AG09309 (cell line): ENCODE measurements around the gene HOXA13.
A peak's percentile ranks its signal among the peaks of the same experiment; 100 is the strongest.

Source experiments
- DNase-seq: peaks from one replicate; pipeline ENCODE4 v3.0.0-alpha.2; 2010; ENCODE audit warnings: low read depth
- H3K4me3 ChIP-seq: 2 replicates; pipeline ENCODE4 v1.5.1; 2011; ENCODE audit warnings: mild to moderate bottlenecking, low read depth, low read length, moderate library complexity; ENCODE audit not compliant: control insufficient read depth
- TF ChIP-seq, protein P1 (sequence below): IDR thresholded peaks from 2 replicates; pipeline ENCODE4 v1.5.1; 2011; ENCODE audit warnings: mild to moderate bottlenecking, low read depth, low read length, inconsistent platforms; ENCODE audit not compliant: insufficient read depth, control insufficient read depth; ENCODE audit errors: missing control alignments

The HOXA13 gene

DNA sequence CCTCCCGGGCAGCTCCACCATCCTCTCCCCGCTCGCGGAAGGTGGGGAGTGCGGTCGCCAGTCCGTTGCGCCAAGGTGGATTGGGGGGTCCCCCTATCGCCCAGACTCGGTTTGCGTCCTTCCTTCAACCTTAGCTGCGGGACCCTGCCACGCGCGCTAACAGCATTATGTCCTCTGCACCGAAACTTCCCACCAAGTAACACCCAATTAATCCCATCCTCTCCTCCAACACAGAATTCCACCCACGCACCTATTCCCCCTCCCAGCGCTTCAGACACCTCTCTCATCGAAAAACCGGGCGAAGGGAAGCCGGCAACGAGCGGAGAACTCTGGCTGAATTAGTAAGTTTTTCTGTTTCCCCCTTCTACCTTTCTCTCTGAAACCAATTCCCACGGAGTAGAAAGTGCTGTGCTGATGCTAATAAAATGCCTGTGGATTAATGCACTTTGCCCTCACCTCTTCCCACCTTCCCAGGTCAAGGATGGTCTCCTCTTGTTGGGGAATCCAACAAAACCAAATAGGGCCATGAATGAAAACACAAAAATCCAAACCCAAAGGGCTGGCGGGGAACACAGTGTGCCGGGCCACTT is 48.5 kb downstream of the HOXA13 start:
- no peak for DNase-seq
- peak overlapping the region; percentile 65 for H3K4me3 ChIP-seq
- TF ChIP-seq, protein P1, sequence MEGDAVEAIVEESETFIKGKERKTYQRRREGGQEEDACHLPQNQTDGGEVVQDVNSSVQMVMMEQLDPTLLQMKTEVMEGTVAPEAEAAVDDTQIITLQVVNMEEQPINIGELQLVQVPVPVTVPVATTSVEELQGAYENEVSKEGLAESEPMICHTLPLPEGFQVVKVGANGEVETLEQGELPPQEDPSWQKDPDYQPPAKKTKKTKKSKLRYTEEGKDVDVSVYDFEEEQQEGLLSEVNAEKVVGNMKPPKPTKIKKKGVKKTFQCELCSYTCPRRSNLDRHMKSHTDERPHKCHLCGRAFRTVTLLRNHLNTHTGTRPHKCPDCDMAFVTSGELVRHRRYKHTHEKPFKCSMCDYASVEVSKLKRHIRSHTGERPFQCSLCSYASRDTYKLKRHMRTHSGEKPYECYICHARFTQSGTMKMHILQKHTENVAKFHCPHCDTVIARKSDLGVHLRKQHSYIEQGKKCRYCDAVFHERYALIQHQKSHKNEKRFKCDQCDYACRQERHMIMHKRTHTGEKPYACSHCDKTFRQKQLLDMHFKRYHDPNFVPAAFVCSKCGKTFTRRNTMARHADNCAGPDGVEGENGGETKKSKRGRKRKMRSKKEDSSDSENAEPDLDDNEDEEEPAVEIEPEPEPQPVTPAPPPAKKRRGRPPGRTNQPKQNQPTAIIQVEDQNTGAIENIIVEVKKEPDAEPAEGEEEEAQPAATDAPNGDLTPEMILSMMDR, result peak; percentile 13

- TF ChIP-seq, protein P1, result peak; percentile 67
- no peak for DNase-seq
- H3K4me3 ChIP-seq, result peak overlapping the region; percentile 65
Observed at GRCh38 chr7:27150568-27151340, 49.1 kb downstream of the HOXA13 start.

- TF ChIP-seq, protein P1, result no peak
- no peak for DNase-seq
- H3K4me3 ChIP-seq, result peak overlapping the region; percentile 65
Observed at GRCh38 chr7:27149842-27150567, 49.9 kb downstream of the HOXA13 start.

- no peak for DNase-seq
- TF ChIP-seq, protein P1, result no peak
- H3K4me3 ChIP-seq, result no peak overlapping the region
Observed at GRCh38 chr7:27148756-27149641, 50.9 kb downstream of the HOXA13 start.

DNA sequence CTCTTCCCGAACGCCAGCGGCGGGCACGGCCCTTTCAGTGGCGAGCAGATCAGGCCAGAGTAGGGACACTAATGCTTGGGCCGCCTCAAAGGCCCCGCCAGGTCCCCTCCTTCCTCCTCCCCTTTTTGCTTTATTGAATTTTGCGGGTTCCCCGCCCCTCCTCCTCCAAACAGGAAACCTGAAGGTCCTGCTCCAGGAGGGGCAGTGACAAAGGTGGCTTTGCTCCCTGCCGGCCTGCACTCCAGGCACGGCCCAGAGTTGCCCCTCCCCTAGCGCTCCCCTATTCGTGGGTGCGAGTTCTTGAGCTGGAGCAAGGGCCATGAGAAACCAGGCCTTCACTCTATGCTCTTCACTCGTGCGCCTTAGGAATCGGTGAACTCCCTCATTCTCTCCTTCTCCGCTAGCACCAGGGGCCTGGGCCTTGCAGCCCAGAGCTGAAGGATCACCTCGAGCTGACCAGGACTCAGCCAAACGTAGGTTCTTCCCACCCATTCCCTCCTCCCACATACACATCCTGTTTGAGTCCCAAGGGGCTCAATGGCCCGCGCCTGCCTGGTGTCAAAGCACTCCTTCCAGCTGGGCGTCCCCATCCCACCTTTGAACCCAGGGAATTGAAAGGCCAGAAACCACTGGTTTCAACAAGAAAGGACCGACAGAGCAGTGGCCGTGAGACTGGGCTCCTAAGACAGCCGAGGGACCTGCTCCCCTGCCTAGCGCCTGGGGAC is 51.7 kb downstream of the HOXA13 start:
- TF ChIP-seq, protein P1, result no peak
- DNase-seq, result no peak
- H3K4me3 ChIP-seq, result no peak overlapping the region
